ENCODE results near the gene HS6ST2. TPM values are rescaled to one million over a fixed set of nuclear protein-coding genes. Genes with fewer than 3 reads are reported as not detected.

HS6ST2 gene
- polyA plus RNA-seq, 1 donor (not counting 4 experiments of a cell fraction or from before 2014, with no cell fraction given), result 0.43 TPM

DNA sequence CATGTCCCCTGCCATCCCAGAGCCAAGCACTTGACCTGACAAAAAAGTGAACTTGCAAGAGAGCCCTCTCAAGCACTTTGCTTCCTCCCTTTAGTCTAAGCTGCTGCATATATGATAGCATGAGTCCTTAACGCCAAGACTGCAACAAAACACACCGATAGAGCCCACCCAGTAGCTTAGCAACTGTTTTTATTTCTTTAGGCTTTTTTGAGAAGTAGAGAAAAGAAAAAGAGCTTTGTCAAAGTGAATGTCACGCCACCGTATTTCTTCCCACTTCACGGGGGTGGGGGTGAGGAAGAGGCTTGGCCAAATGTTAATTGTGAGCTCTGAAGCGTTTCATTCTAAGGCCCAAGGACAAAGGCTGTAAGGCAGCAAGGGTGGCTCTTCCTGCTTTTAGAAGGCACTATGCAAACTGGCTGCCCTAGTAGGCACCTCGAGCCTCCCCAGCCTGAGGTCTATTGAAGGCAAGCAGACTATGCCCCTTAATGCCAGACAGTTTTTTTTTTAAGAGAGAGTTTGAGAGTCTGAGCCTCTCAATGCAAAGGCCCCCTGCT, 138.6 kb downstream of the HS6ST2 start:
- H3K9ac ChIP-seq (ENCODE audit: control insufficient read depth, extremely low read depth, insufficient read depth, low read length), result no peak overlapping the region
- dilution Hi-C loops (cut with MboI; ENCODE audit: extremely low pct_ligation_motif_present, low sequenced_read_pairs), result no loop called here
- no peak overlapping the region for H3K4me2 ChIP-seq (ENCODE audit: control insufficient read depth, extremely low read depth, insufficient read depth, low read depth, low read length)
- H3K4me3 ChIP-seq (ENCODE audit: control insufficient read depth in 2 of 3, extremely low read depth in 1 of 3, insufficient read depth in 2 of 3, low read depth in 1 of 3, low read length in 3 of 3), result no peak overlapping the region
- no peaks in the 10 kb centered on the region for H3K9me1 ChIP-seq (ENCODE audit: control insufficient read depth, extremely low read depth, insufficient read depth, low read length)
- H4K20me1 ChIP-seq (ENCODE audit: control insufficient read depth, extremely low read depth, insufficient read depth, low read length), result no peaks in the 10 kb centered on the region
- H3K36me3 ChIP-seq (ENCODE audit: control insufficient read depth in 2 of 2, extremely low read depth in 1 of 2, insufficient read depth in 2 of 2, low read length in 2 of 2), result no peaks in the 10 kb centered on the region
- no peak for DNase-seq (ENCODE audit: low read depth, low spot score)
- FAIRE-seq, result no peak
- no peak overlapping the region for H3K27ac ChIP-seq (ENCODE audit: control insufficient read depth, insufficient read depth, low read length)
- H2AFZ ChIP-seq (ENCODE audit: control insufficient read depth, low read length), result no peak overlapping the region
- H3K4me1 ChIP-seq (ENCODE audit: control insufficient read depth, extremely low read depth, insufficient read depth, low read length), result no peaks in the 10 kb centered on the region
- H3K27me3 ChIP-seq (ENCODE audit: control insufficient read depth, extremely low read depth, insufficient read depth, low read length), result no peaks in the 10 kb centered on the region
- no peak for TF ChIP-seq CTCF (optimal IDR thresholded peaks at IDR 0.05 in 1 of 3, IDR thresholded peaks at IDR 0.05 in 1 of 3, conservative IDR thresholded peaks at IDR 0.05 in 1 of 3; ENCODE audit: extremely low read depth in 1 of 3, insufficient read depth in 2 of 3, low read length in 3 of 3)
- no peak for TF ChIP-seq EZH2 (IDR thresholded peaks at IDR 0.05; ENCODE audit: low read length)
- H3K9me3 ChIP-seq (ENCODE audit: control insufficient read depth, low read depth, low read length), result no peaks in the 10 kb centered on the region
- H3K79me2 ChIP-seq (ENCODE audit: control insufficient read depth, insufficient read depth, low read length), result no peaks in the 10 kb centered on the region

- no peak for TF ChIP-seq EZH2 (IDR thresholded peaks at IDR 0.05; ENCODE audit: low read length)
- TF ChIP-seq CTCF (optimal IDR thresholded peaks at IDR 0.05 in 1 of 3, IDR thresholded peaks at IDR 0.05 in 1 of 3, conservative IDR thresholded peaks at IDR 0.05 in 1 of 3; ENCODE audit: extremely low read depth in 1 of 3, insufficient read depth in 2 of 3, low read length in 3 of 3), result no peak
These were observed 139.8 kb downstream of the HS6ST2 start for GRCh38 chrX:132818638-132819037.

More at GRCh38 chrX:132818638-132819037, 139.8 kb downstream of the HS6ST2 start:
- Histone ChIP-seq H4K20me1 (ENCODE audit: control insufficient read depth, extremely low read depth, insufficient read depth, low read length) (no peaks in the 10 kb centered on the region), H3K27me3 (ENCODE audit: control insufficient read depth, extremely low read depth, insufficient read depth, low read length) (no peaks in the 10 kb centered on the region), H2AFZ (ENCODE audit: control insufficient read depth, low read length) (no peak overlapping the region), H3K4me2 (ENCODE audit: control insufficient read depth, extremely low read depth, insufficient read depth, low read depth, low read length) (no peak overlapping the region), H3K4me1 (ENCODE audit: control insufficient read depth, extremely low read depth, insufficient read depth, low read length) (no peaks in the 10 kb centered on the region), H3K27ac (ENCODE audit: control insufficient read depth, insufficient read depth, low read length) (no peak overlapping the region), H3K9me3 (ENCODE audit: control insufficient read depth, low read depth, low read length) (no peaks in the 10 kb centered on the region), H3K79me2 (ENCODE audit: control insufficient read depth, insufficient read depth, low read length) (no peaks in the 10 kb centered on the region), H3K9me1 (ENCODE audit: control insufficient read depth, extremely low read depth, insufficient read depth, low read length) (no peaks in the 10 kb centered on the region), H3K4me3 (ENCODE audit: control insufficient read depth in 2 of 3, extremely low read depth in 1 of 3, insufficient read depth in 2 of 3, low read depth in 1 of 3, low read length in 3 of 3) (no peak overlapping the region), H3K9ac (ENCODE audit: control insufficient read depth, extremely low read depth, insufficient read depth, low read length) (no peak overlapping the region), H3K36me3 (ENCODE audit: control insufficient read depth in 2 of 2, extremely low read depth in 1 of 2, insufficient read depth in 2 of 2, low read length in 2 of 2) (no peaks in the 10 kb centered on the region)
- FAIRE-seq (no peak), DNase-seq (ENCODE audit: low read depth, low spot score) (no peak)
- dilution Hi-C loops (cut with MboI; ENCODE audit: extremely low pct_ligation_motif_present, low sequenced_read_pairs), result no loop called here
